Mesendoderm (in vitro differentiated cells): ENCODE results near the gene CPAMD8.

Source experiments
- DNase-seq: peaks from one replicate; pipeline ENCODE4 v3.0.0; 2013
- H2AK5ac ChIP-seq: 2 replicates; pipeline ENCODE4 v1.6.1; 2013; ENCODE audit warnings: low read length, inconsistent platforms
- H2BK120ac ChIP-seq: 2 replicates; pipeline ENCODE4 v1.6.1; 2013; ENCODE audit warnings: low read depth, mild to moderate bottlenecking, low read length, moderate library complexity, mixed read lengths
- H2BK15ac ChIP-seq: replicated peaks from 2 replicates; pipeline ENCODE4 v1.6.1; 2013; ENCODE audit warnings: low read depth, mild to moderate bottlenecking, moderate library complexity
- H2BK5ac ChIP-seq: 2 replicates; pipeline ENCODE4 v1.6.1; 2013; ENCODE audit warnings: low read length, inconsistent platforms
- H3K18ac ChIP-seq: 2 replicates; pipeline ENCODE4 v1.6.1; 2013; ENCODE audit warnings: mild to moderate bottlenecking, low read length, mixed read lengths
- H3K23ac ChIP-seq: one replicate; pipeline ENCODE4 v1.6.1; 2013; ENCODE audit warnings: low read length
- H3K27ac ChIP-seq: 2 replicates; pipeline ENCODE4 v1.5.1; 2013; ENCODE audit warnings: low read depth, mild to moderate bottlenecking, inconsistent platforms, low read length, moderate library complexity
- H3K27me3 ChIP-seq: 2 replicates; pipeline ENCODE4 v1.6.1; 2013; ENCODE audit warnings: low read length, control low read depth, mild to moderate bottlenecking, inconsistent platforms; ENCODE audit not compliant: insufficient read depth, poor library complexity
- H3K36me3 ChIP-seq: 2 replicates; pipeline ENCODE4 v1.6.1; 2013; ENCODE audit warnings: low read length, inconsistent platforms; ENCODE audit not compliant: control insufficient read depth, insufficient read depth
- H3K4ac ChIP-seq: one replicate; pipeline ENCODE4 v1.6.1; 2013; ENCODE audit warnings: low read depth, mild to moderate bottlenecking, low read length, moderate library complexity
- H3K4me1 ChIP-seq: 2 replicates; pipeline ENCODE4 v1.6.1; 2013; ENCODE audit warnings: low read depth, low read length, inconsistent platforms; ENCODE audit not compliant: control insufficient read depth
- H3K4me2 ChIP-seq: 2 replicates; pipeline ENCODE4 v1.6.1; 2013; ENCODE audit warnings: low read length
- H3K4me3 ChIP-seq: 2 replicates; pipeline ENCODE4 v1.5.1; 2013; ENCODE audit warnings: mild to moderate bottlenecking, low read length
- H3K56ac ChIP-seq: one replicate; pipeline ENCODE4 v1.6.1; 2013; ENCODE audit warnings: low read length
- H3K79me1 ChIP-seq: 2 replicates; pipeline ENCODE4 v1.6.1; 2013; ENCODE audit warnings: low read length, inconsistent platforms
- H3K79me2 ChIP-seq: 2 replicates; pipeline ENCODE4 v1.6.1; 2013; ENCODE audit warnings: mild to moderate bottlenecking, low read length; ENCODE audit not compliant: control insufficient read depth, insufficient read depth
- H3K9ac ChIP-seq: 2 replicates; pipeline ENCODE4 v1.6.1; 2013; ENCODE audit warnings: low read length, inconsistent platforms
- H4K5ac ChIP-seq: one replicate; pipeline ENCODE4 v1.6.1; 2013; ENCODE audit warnings: low read length
- H4K8ac ChIP-seq: one replicate; pipeline ENCODE4 v1.6.1; 2013; ENCODE audit warnings: low read depth, mild to moderate bottlenecking, control low read depth, low read length, moderate library complexity
- WGBS: extraction: QIAGEN DNeasy Blood & Tissue Kit; methylation state at CpG from one replicate; pipeline ENCODE4 v1.1.7; 2013; ENCODE audit warnings: low lambda C conversion rate, missing lambda C conversion rate; ENCODE audit not compliant: insufficient coverage; ENCODE audit errors: extremely low coverage; 5-methylcytosine and 5-hydroxymethylcytosine counted together

The CPAMD8 gene

DNA sequence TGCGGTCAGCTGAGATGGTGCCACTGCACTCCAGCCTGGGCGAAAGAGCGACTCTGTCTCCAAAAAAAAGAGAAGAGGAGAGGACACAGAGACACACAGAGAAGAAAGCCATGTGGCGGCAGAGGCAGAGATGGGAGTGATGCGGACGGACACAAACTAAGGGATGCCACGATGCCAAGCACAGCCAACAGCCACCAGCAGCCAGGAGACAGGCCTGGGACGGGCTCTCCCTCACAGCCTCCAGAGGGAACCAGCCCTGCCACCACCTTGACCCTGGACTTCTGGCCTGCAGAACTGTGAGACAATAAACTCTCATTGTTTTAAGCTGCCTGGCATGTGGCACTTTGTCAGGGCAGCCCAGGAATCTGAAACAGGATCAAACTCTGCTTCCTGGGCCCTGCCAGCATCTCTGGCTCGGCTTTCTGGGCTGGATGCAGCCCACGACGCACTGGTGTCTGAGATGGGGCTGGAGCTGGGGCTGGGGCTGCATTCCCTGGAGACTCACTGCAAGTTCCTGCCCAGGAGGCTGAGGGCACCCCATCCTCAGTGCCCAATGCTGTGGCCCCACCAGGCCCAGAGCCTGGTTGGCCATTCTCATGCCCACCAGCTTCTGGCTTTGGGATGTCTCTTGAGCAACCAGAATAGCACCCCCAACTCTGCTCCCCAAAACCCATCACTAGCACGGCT lies 134.8 kb downstream of the CPAMD8 start:
- no peaks in the 10 kb centered on the region for H3K27me3 ChIP-seq
- H3K79me2 ChIP-seq = no peaks in the 10 kb centered on the region
- H2AK5ac ChIP-seq = no peak overlapping the region
- no peak overlapping the region for H2BK120ac ChIP-seq
- no peaks in the 10 kb centered on the region for H3K4me1 ChIP-seq
- H2BK5ac ChIP-seq = no peak overlapping the region
- H3K9ac ChIP-seq = no peak overlapping the region
- no peaks in the 10 kb centered on the region for H3K79me1 ChIP-seq
- no peak overlapping the region for H3K4me3 ChIP-seq
- no peak overlapping the region for H2BK15ac ChIP-seq
- no peak overlapping the region for H3K18ac ChIP-seq
- no peak overlapping the region for H3K27ac ChIP-seq
- no peak overlapping the region for H3K56ac ChIP-seq
- no peak overlapping the region for H3K23ac ChIP-seq
- H3K36me3 ChIP-seq = no peaks in the 10 kb centered on the region
- no peak overlapping the region for H3K4ac ChIP-seq
- no peak overlapping the region for H3K4me2 ChIP-seq
- no peak for DNase-seq
- no CpG with 5 or more reads among the region's 12 CpGs for WGBS
- H4K8ac ChIP-seq = no peak overlapping the region
- no peak overlapping the region for H4K5ac ChIP-seq

DNA sequence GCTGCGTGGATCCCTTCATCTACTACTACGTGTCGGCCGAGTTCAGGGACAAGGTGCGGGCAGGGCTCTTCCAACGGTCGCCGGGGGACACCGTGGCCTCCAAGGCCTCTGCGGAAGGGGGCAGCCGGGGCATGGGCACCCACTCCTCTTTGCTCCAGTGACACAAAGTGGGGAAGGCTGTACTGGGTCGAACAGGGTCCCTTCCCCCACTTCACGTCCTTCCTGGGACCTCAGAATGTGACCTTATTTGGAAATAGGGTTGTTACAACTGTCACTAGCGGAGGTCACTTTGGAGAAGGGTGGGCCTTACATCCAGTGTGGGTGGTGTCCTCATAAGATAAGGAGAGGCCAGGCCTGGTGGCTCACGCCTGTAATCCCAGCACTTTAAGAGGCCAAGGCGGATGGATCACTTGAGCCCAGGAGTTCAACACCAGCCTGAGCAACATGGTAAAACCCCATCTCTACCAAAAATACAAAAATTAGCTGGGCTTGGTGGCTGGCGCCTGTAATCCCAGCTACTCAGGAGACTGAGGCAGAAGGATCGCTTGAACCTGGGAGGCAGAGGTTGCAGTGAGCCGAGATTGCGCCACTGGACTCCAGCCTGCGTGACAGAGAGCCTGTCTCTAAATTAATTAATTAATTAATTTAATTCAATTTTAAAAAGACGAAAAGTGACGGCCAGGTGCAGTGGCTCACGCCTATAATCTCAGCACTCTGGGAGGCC lies 136.0 kb downstream of the CPAMD8 start:
- no CpG with 5 or more reads among the region's 24 CpGs for WGBS

DNA sequence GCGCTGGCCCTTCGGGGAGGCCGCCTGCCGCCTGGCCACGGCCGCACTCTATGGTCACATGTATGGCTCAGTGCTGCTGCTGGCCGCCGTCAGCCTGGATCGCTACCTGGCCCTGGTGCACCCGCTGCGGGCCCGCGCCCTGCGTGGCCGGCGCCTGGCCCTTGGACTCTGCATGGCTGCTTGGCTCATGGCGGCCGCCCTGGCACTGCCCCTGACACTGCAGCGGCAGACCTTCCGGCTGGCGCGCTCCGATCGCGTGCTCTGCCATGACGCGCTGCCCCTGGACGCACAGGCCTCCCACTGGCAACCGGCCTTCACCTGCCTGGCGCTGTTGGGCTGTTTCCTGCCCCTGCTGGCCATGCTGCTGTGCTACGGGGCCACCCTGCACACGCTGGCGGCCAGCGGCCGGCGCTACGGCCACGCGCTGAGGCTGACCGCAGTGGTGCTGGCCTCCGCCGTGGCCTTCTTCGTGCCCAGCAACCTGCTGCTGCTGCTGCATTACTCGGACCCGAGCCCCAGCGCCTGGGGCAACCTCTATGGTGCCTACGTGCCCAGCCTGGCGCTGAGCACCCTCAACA lies 136.6 kb downstream of the CPAMD8 start:
- Histone ChIP-seq H3K79me1 (no peaks in the 10 kb centered on the region), H3K27me3 (no peaks in the 10 kb centered on the region), H3K4ac (no peak overlapping the region), H3K18ac (no peak overlapping the region), H4K5ac (no peak overlapping the region), H4K8ac (no peak overlapping the region), H2BK15ac (no peak overlapping the region), H2BK5ac (no peak overlapping the region), H3K27ac (no peak overlapping the region), H3K9ac (no peak overlapping the region), H3K4me3 (no peak overlapping the region), H2AK5ac (no peak overlapping the region), H2BK120ac (no peak overlapping the region), H3K4me1 (no peaks in the 10 kb centered on the region), H3K4me2 (no peak overlapping the region), H3K56ac (no peak overlapping the region), H3K23ac (no peak overlapping the region), H3K36me3 (no peaks in the 10 kb centered on the region), H3K79me2 (no peaks in the 10 kb centered on the region)
- no CpG with 5 or more reads among the region's 48 CpGs for WGBS
- no peak for DNase-seq

More for the DNA sequence above, 136.0 kb downstream of the CPAMD8 start:
- Histone ChIP-seq H3K27ac (no peak overlapping the region), H3K56ac (no peak overlapping the region), H3K79me1 (no peaks in the 10 kb centered on the region), H4K5ac (no peak overlapping the region), H3K4me2 (no peak overlapping the region), H2BK120ac (no peak overlapping the region), H4K8ac (no peak overlapping the region), H3K4me1 (no peaks in the 10 kb centered on the region), H2AK5ac (no peak overlapping the region), H3K4me3 (no peak overlapping the region), H3K36me3 (no peaks in the 10 kb centered on the region), H3K79me2 (no peaks in the 10 kb centered on the region), H2BK5ac (no peak overlapping the region), H3K18ac (no peak overlapping the region), H3K9ac (no peak overlapping the region), H3K4ac (no peak overlapping the region), H2BK15ac (no peak overlapping the region), H3K27me3 (no peaks in the 10 kb centered on the region), H3K23ac (no peak overlapping the region)
- no peak for DNase-seq

GRCh38 chr19:16889366-16889882 lies 137.2 kb downstream of the CPAMD8 start:
- Histone ChIP-seq H3K27ac (no peak overlapping the region), H3K4me3 (no peak overlapping the region), H3K18ac (no peak overlapping the region), H3K9ac (no peak overlapping the region), H3K4me1 (no peaks in the 10 kb centered on the region), H3K23ac (no peak overlapping the region), H3K4ac (no peak overlapping the region), H2BK120ac (no peak overlapping the region), H2BK5ac (no peak overlapping the region), H3K79me1 (no peaks in the 10 kb centered on the region), H3K79me2 (no peaks in the 10 kb centered on the region), H4K5ac (no peak overlapping the region), H3K56ac (no peak overlapping the region), H2AK5ac (no peak overlapping the region), H3K27me3 (no peaks in the 10 kb centered on the region), H3K4me2 (no peak overlapping the region), H2BK15ac (no peak overlapping the region), H3K36me3 (no peaks in the 10 kb centered on the region), H4K8ac (no peak overlapping the region)
- no CpG with 5 or more reads among the region's 22 CpGs for WGBS
- DNase-seq = no peak

DNA sequence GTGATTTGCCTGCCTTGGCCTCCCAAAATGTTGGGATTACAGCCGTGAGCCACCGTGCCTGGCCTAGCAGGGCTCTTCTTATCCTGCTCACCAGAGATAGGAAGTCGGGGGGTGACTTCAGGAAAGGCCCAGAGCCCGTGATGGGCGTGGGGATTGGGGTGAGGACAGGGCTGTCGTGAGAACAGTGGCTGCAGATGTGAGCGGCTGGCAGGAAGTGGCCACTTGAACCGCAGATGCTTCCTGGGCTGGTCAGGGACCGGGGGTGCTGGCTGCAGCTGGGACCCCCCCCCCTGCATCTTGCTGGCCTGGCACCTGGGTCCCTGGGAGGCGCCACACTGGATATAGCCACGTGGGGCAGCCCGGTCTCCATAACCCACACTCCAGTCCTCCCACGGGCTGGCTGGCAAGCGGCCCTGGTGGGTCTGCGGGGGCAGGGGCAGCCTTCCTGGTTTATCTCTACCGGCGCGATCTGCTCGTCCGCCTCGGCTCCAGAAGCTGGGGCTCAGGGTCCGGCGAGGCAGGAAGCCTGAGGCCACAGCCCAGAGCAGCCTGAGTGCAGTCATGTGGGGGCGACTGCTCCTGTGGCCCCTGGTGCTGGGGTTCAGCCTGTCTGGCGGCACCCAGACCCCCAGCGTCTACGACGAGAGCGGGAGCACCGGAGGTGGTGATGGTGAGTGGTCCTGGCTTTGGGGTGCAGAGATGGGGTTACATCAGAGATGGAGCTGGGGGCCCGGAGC lies 137.8 kb downstream of the CPAMD8 start, which contains the start of gene F2RL3:
Gene F2RL3, plus strand, starts transcription at position 371 of the 737 bp plus-strand sequence. Its CDS starts 191 bp downstream, at position 562.
- H3K36me3 ChIP-seq = no peaks in the 10 kb centered on the region
- H3K79me1 ChIP-seq = no peaks in the 10 kb centered on the region
- H4K5ac ChIP-seq = no peak within 1 kb of the TSS
- no peak within 1 kb of the TSS for H3K4ac ChIP-seq
- WGBS = no CpG with 5 or more reads among the region's 31 CpGs
- no peaks in the 10 kb centered on the region for H3K4me1 ChIP-seq
- no peak within 1 kb of the TSS for H3K4me2 ChIP-seq
- no peak within 1 kb of the TSS for H3K18ac ChIP-seq
- peak within 1 kb of the TSS; percentile 25 for H3K56ac ChIP-seq
- no peak within 1 kb of the TSS for H3K27ac ChIP-seq
- H4K8ac ChIP-seq = no peak within 1 kb of the TSS
- no peak within 1 kb of the TSS for H2BK15ac ChIP-seq
- no peak within 1 kb of the TSS for H3K9ac ChIP-seq
- no peak within 1 kb of the TSS for H2AK5ac ChIP-seq
- no peak within 1 kb of the TSS for H2BK120ac ChIP-seq
- H3K27me3 ChIP-seq = no peaks in the 10 kb centered on the region
- no peak within 1 kb of the TSS for H2BK5ac ChIP-seq
- H3K23ac ChIP-seq = no peak within 1 kb of the TSS
- no peaks in the 10 kb centered on the region for H3K79me2 ChIP-seq
- DNase-seq = no peak
- H3K4me3 ChIP-seq = no peak within 1 kb of the TSS
